ENCODE results near the gene SPRTN. TPM values are rescaled to one million over a fixed set of nuclear protein-coding genes. Genes with fewer than 3 reads are reported as not detected.

The SPRTN gene
- total RNA-seq, 2 experiments from 2014 or later: 11.2 to 12.2 TPM

DNA sequence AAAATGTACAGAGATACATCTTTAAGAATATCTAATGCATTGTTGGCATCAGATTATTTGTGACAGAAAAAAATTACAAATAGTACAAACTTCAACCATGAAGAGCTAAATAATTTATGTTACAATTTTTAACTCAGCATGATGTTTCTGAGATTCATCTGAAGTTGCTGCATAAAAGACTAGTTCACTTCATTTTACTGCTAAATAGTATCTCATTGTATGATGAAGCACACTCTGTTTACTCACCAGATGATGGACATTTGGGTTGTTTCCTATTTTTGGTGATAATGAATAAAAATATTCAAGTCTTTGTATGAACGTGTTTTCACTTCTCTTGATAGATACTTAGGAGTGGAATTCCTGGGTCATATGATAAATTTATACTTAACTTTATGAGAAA is 63.4 kb downstream of the SPRTN start:
- Mint-ChIP-seq H3K4me3 (no peak overlapping the region), H3K9me3 (peaks cover 2% of the 10 kb centered on the region), H3K4me1 (peaks cover 27% of the 10 kb centered on the region), H3K27ac (no peak overlapping the region), H3K36me3 (peaks cover 24% of the 10 kb centered on the region), H3K27me3 (no peaks in the 10 kb centered on the region)
- DNase-seq: no peak

DNA sequence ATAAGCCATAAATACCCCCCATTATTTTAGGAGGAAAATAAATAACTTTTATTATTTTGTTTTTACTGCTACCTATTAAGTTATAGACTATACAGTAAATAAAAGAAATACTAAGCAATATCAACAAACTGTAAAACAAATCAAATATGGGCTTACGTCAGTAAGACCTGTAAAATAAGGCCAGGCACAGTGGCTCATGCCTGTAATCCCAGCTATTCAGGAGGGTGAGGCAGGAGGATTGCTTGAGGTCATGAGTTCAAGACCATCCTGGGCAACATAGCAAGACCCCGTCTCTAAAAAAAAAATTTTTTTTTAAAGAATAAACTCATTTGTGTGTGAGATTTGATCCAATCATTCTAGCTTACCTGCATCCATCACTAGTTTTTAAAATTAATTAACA is 66.2 kb downstream of the SPRTN start:
- Mint-ChIP-seq H3K9me3 (peaks cover 2% of the 10 kb centered on the region), H3K4me1 (peaks cover 23% of the 10 kb centered on the region), H3K4me3 (no peak overlapping the region), H3K36me3 (peaks cover 10% of the 10 kb centered on the region), H3K27me3 (no peaks in the 10 kb centered on the region), H3K27ac (no peak overlapping the region)
- DNase-seq: no peak

Other genes starting within 250 kb of the SPRTN start
- gene TRIM67, start 176.2 kb upstream of the SPRTN start, total RNA-seq: not detected
- gene GNPAT, start 97.1 kb upstream of the SPRTN start, total RNA-seq: 10 to 100 TPM; 55.9 to 57.3 TPM
- gene EXOC8, start 441 bp upstream of the SPRTN start, total RNA-seq: 10 to 100 TPM; 12.6 to 13.0 TPM
- 10 to 100 TPM; 36.3 to 37.8 TPM for gene EGLN1, start 84.0 kb downstream of the SPRTN start, total RNA-seq
- 10 to 100 TPM; 48.5 to 48.8 TPM for gene TSNAX, start 190.4 kb downstream of the SPRTN start, total RNA-seq

Data from activated naive CD8-positive, alpha-beta T cell treated with anti-CD3 and anti-CD28 coated beads for 36 hours (primary cell).